Activated effector memory CD4-positive, alpha-beta T cell treated with Interleukin-2 at 50 U/mL for 16 hours (primary cell): ENCODE measurements around the gene TMEM91.
"Not testable (repeated sequence)": the region's sequence is repeated elsewhere in the genome, so short reads cannot be mapped to it uniquely, and the experiment has no call there.

Experiments
- DNase-seq: peaks from one replicate; pipeline ENCODE4 v3.0.0-alpha.2; 2020

TMEM91 gene

DNA sequence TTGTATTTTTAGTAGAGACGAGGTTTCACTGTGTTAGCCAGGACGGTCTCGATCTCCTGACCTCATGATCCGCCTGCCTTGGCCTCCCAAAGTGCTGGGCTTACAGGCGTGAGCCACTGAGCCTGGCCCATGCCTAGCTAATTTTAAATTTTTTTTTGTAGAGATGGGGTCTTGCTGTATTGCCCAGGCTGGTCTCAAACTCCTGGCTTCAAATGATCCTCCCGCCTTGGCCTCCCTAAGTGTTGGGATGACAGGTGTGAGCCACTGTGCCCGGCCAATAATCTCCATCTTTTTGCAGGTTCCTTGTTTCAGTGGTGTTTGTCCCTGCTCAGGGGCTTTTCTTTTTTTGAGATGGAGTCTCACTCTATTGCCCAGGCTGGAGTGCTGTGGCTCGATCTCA, 5.2 kb downstream of the TMEM91 start:
- not testable (repeated sequence) for DNase-seq

DNA sequence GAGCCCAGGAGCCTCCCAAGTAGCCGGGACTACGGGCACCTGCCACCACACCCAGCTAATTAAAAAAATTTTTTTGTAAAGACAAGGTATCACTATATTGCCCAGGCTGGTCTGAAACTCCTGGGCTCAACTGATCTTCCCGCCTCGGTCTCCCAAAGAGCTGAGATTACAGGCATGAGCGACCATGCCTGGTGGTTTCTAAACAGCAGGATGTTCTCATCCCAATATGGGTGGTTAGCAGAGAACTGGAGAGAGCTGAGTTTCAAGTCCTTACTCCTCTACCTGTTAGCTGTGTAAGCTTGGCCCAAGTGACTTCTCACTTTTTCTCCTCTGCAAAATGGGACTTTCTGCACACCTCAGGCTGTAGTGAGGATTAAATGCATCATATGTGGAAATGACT, 8.0 kb downstream of the TMEM91 start:
- DNase-seq, result no peak

DNA sequence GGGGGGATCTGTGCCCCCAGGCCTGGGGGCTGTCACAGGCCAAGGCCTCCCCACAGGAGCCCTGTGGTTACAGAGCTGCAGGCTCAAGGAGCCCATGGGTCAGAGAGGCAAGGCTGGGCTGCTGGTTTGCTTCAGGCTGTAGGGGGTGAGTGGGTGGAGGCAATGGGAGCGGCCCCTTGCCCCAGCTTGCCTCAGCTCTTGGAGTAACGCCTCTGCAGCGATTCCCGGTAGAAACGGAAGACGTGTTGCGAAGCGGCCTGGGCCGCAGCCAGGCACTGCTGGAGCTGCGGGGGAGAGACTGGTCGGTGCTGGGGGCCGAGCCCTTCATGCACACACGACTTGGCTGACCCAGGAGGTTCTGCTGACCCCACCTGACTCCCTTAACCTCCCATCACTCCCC, 10.1 kb downstream of the TMEM91 start:
- no peak for DNase-seq

DNA sequence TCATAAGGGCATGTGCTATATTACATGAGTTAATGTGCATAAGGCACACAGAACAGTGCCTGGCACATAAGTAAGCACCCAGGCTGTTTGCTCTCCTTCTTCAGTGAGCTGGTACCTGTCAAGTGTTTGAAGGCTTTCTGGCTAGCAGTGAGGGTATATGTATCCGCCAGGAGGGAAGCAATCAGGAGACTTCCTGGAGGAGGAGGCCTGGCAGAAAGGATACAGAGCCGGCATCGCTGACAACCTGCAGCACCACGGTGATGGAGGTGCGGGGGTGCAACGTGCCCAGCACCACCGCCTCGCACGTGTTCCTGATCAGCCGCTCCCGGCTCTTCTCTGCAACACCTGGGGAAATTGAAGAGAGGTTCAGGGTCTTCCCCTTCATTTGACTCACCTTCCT, 15.3 kb downstream of the TMEM91 start:
- DNase-seq, result no peak

DNA sequence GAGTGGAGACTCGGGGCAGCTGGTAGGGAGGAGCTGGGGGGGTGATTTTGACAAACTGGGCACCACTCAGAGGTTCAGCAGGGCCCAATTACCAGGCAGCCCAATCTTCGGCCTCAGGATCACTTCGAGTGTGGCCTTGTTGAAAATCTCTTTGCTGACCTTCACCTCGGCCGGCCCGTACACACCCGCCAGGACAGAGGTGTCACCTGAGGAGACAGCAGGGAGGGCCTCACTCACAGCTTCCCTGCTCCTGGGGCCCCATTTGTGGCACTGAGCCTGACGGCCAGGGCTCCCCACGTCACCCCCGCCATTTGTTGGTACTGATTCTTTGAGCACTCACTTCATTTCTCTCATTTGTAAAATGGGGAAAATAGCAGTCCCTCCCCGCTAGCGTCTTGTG, 16.4 kb downstream of the TMEM91 start:
- no peak for DNase-seq

DNA sequence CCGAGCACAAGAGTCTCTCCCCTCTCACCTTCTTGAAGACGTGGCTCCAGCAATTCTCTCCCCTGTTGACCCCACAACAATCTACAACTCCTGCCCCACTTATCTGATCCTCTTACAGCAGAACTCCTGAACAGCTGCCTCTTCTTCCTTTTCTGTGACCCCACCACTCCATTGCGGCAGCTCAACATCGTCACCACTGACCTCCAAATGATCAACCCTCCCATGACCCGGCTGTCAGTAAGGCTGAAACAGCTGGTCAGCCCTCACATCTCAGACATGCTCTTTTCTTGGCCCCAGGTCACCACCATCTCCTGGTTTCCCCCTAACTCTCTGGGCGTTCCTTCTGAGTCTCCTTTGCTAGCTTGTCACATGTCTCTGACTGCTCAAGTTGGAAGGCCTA, 19.0 kb downstream of the TMEM91 start:
- no peak for DNase-seq

DNA sequence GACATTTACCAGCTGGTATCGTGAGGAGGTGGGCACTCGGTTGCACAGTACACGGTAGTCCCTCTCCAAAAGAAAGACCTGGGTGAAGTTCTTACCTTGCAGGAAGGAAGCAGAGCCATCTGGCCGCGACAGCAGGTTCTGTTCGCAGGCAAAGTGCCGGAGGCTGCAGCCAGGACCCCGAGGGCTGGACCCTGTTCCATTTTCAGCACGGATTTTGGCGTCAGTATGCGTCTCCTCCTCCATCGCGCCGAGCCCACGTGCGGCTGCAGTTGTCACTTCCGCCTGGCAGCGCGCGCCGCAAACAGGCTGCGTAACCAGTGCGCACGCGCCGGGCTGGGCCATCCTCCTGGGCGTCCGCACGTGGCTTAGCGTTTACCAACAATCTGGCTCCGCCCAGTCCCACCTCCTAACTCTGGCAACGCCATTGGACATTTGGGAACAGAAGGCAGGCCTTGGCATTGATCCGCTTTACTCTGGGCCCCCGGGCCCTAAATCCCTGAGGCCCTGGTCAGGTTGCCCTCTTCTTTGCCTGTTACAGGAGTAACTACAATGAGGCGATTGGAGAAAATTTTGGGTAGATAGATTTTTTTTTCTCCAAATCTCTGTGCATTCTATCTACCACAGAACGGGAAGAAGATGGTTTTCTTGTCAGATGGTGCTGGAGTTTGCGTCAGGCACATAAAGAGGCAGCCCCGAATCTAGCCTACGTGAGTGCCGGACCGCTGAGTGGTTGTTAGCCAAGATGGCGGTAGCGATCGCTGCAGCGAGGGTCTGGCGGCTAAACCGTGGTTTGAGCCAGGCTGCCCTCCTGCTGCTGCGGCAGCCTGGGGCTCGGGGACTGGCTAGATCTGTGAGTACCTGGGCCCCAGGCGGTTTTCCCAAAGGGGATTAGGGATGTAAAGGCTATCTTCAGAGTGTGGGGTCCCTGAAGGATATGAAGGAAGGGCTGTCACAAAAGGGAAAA, 21.0 kb downstream of the TMEM91 start, which contains the start of the genes BCKDHA and EXOSC5:
TSS of gene BCKDHA (plus strand) at position 733 of the 964 bp plus-strand sequence. CDS start at position 743, 10 bp downstream.
TSS of gene EXOSC5 (minus strand) at position 274 of the 964 bp plus-strand sequence. CDS start at position 243, 31 bp downstream.
- peak; percentile 99 for DNase-seq

DNA sequence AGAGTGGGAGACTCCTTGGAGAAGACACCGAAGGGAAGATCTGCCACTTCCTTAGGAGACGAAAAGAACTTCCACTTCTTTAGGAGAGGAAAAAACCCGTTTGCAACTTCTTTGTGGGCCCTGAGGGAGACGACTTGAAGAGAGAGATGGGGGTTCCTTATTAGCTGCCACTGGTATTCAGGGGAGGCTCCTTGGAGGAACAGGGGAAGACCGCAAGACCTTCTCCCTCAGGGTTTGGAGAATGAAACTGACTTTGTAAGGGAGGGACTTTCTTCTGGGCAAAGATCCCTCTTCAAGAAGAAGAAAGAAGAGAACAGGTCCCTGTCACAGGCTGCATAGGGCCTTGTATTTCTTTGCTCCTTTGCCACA, 21.7 kb downstream of the TMEM91 start:
- DNase-seq, result no peak

DNA sequence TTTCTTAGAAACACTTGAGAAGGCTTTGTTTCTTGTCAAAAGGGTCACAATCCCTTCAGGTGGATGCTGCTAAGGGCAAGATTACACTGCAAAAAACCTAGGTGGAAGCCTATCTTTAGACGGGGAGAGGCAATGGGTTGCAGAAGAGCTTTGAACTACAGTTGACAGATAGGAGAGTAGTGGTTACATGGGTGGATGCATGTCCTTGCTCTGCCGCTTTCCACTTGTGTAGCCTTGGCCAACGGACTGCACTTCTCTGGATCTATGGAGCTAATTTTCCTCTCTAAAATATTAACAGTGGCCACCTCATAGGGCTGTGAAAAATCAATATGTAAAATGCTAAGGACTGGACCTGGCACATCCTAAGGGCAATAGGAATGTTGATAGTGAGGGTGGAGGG, 22.3 kb downstream of the TMEM91 start:
- no peak for DNase-seq

DNA sequence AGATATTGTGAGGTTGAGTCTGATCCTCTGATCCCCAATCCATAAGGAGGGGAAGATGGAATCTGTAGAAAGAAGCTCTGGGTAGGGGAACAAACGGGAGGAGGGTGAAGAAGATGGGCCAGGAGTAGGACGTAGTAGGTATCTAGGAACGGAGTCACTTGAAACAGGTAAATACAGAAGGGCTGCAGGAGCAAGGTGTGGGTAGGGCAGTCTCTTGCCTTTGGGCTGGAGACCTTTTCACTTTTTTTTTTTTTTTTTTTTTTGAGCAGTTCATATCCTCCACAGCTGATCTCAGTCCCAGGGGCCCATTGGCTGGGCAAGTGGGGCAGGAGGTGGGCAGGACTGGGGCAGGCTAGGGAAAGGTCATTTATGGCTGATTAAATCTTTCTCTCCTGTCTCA, 22.8 kb downstream of the TMEM91 start:
- DNase-seq, result no peak

DNA sequence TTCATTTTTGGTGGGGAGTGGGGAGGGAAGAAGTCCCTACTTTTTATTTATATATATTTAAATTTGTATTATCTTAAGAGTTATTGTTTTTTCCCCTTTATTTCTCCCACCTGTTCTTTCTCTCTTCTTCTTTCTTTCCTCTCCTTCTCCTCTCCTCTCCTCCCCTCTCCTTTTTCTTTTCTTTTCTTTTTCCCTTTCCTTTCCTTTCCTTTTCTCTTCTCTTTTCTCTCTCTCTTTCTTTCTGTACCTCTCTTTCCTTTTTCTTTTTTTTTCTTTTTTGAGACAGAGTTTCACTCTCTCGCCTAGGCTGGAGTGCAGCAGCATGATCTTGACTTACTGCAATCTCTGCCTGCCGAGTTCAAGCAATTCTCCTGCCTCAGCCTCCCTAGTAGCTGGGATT, 23.2 kb downstream of the TMEM91 start:
- no peak for DNase-seq

DNA sequence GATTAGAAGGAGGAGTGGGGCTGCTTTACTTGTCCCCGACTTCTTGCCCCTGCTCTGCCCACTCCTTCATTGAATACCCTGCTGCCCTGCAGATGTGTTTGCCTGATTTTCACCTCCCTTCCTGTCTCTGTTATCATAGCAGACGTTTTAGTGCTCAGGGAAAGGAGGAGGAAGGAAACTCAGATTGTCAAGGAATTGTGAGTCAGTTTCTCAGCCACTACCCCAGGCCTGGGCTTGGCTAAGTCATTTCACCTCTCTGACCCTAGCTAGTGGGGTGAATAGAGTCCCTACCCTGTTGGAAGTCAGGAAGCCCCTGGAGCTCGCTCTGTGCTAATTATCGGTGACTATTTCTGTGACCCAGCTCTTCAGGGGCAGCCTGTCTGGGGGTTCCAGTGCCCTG, 25.1 kb downstream of the TMEM91 start:
- DNase-seq, result no peak

DNA sequence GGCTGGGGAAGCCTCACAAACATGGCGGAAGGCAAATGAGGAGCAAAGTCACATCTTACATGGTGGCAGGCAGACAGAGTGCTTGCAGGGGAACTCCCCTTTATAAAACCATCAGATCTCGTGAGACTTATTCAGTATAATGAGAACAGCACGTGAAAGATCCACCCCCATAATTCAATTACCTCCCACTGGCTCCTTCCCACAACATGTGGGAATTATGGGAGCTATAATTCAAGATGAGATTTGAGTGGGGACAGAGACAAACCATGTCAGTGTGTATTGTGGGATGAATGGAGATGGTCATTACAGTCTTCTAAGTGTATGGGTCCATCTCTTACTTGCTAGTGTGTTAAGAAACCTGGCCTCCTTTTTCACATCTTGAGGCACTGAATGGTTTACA, 25.7 kb downstream of the TMEM91 start:
- no peak for DNase-seq

DNA sequence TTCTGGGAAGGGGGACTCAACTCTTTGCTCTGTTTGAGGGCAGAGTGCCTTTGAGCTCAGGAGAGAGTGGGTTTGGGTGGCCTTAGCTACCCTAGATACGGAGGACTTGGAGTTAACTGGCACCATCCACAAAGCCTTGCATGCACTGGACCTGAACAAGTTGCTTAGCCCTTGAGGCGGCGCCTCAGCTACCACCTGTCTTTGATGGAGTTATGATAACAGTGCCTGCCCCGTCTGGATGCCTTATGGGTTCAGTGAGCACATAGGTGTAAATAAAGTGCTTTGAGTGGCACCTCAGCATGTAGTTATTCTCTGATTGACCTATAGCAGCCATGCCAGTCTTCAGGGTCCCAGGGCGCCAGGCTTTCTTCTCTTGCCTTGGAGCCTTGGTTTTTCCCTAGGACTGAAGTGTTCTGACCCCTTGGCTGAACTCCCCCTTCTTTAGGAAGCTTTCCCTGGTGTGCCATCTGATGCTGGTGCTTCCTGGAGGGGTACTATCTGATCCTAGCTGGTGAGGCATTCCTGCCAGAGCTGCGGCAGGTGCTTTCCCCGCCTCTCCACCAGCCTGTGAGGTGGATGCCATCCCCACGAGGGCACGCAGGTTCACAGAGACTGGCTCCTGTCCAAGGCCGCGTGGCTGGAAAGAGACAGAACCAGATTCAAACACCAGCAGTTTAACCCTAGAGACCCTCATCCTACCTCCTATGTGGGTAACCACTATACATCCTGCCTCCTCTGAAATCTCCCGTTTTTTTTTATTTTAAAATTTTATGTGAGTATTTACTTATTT, 27.0 kb downstream of the TMEM91 start:
- no peak for DNase-seq

DNA sequence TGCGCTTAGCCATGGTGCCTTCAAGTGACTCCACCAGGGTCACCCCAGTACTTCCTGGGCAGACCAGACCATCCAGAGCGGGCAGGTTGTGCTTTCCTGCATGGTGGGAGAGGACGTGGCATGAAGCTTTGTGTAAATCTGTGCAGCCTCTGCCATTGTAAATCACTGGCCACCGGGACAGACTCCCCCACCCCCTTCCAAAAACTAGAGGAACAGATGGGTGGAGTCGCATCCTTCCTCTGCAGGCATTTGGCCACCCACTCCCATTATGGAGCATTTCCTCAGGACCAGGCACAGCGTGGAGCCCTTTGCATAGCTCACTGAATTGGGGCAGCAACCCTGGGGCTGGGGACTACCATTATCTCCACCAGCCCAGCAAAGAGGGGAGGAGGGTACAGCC, 29.4 kb downstream of the TMEM91 start:
- no peak for DNase-seq

DNA sequence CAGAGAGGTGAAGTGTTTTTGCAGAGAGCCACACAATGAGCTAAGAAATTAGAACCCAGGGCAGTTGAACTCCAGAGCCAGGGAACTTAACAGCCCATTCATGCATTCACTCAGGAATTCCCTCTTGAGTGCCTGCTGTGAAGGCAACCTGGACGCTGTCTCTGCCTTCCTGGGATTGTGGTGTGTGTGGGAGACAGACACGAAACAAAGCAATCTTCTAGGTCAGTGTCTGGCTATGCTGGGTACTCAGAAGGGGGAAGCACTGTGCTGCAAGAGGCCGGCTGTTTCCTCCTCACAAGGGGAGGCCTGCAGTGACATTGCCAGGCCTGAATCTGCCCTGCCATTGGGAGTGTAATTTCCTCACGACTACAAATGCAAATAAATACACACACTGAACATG, 30.9 kb downstream of the TMEM91 start:
- no peak for DNase-seq

DNA sequence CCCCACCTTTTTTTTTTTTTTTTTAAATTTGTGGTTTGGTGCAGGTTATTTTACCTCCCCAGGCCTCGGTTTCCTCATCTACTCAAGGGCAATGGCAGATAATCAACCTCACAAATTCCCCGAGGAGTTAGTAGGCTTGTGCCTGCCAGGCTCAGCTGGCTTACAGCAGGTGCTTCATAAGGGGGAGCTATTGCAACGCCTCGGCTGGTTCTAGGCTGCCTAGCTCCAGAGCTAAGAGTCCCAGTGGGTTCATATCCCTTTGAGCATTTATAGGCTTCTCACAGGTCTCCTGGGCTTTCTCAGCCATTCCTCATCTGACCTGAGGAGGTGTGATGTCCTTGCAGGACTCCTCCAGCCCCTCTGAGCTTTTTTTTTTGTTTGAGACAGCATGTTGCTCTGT, 31.9 kb downstream of the TMEM91 start:
- DNase-seq, result no peak

DNA sequence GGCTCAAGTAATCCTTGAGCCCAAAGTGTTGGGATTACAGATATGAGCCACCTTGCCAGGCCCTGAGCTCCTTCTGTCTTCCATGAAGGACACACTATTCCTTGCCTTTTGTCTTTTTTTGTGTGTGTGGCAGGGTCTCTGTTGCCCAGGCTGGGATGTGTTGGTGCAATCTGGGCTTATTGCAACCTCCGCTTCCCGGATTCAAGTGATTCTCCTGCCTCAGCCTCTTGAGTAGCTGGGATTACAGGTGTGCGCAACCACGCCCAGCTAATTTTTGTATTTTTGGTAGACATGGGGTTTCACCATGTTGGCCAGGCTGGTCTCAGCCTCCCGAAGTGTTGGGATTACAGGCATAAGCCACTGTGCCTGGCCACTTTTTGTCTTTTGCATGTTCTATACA, 32.5 kb downstream of the TMEM91 start:
- DNase-seq, result not testable (repeated sequence)

DNA sequence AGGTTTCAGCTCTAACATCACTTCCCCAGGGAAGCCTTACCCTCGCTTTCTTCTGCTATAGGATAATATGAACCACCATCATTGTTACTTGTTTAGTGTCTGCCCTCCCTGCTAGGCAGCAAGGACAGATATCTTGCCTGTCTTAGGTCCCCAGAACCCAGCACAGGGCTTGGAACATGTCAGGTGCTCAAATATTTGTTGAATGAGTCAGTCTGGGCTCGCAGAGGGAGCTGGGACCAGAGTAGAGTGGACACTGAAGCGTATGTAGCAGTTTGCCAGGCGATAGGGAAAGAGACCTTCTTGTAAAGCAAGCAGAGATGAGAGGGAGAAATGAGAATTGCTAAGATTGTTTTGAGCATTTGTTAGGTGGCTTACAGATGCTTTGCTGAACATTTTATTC, 33.0 kb downstream of the TMEM91 start:
- DNase-seq, result no peak

DNA sequence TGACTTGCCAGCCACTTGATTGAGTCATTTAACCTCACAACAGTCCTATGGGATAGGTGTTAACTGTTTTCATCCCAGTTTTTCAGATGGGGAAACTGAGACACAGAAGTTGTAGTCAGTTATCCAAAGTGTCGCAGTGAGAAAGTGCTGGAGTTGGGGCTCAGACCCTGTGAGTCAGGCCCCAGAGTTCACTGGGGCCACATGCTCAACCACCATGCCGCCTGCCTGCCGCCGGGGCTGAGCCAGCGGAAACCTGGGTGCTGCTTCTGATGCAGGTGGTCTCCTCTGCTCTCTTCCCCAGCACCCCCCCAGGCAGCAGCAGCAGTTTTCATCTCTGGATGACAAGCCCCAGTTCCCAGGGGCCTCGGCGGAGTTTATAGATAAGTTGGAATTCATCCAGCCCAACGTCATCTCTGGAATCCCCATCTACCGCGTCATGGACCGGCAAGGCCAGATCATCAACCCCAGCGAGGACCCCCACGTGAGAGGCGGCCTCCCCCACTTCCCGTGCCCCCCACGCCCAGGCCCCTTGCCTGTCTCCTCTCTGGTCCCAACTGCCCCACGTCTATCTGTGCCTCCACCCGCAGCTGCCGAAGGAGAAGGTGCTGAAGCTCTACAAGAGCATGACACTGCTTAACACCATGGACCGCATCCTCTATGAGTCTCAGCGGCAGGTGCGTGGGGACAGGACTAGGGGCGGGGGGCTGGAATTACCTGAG, 34.2 kb downstream of the TMEM91 start:
- no peak for DNase-seq

DNA sequence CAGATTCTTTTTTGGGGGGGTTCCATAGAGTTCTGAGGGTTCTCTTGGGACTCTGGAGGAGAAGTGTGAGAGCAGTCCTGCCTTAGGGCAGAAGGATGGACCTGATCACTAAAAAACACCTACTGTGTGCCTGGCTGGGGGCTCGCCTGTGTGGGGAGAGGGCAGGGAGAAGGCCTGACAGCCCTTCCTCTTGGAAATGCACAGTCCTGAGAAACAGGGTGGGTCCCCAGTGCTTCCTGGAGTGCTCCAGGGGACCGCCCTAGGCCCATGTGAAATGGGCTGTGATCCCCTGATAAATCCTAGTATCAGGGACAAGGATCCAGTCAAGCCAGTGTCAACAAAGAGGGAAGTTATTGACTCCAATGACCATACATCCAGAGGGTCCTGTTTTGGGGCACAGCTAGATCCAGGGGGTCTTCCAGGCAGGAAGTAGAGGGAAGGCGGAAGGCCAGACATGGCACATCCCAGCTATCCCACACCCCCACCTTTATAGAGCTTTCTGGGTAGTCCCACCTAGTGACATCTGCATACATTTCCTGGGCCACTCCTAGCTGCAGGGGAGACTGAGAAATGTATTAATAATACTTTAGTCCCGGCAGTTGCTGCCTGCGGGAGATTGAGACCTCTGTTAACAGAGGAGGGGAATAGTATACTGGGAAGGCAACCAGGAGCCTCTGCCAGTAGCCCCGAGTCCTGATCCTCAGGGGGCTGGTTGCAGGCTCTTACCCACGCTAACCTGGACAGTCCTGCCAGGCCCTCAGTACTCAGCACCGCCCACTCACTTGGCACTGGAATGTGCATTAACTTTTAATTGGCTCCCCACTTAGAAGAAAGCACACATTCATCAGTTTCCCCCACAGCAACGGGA, 35.0 kb downstream of the TMEM91 start:
- DNase-seq, result no peak

DNA sequence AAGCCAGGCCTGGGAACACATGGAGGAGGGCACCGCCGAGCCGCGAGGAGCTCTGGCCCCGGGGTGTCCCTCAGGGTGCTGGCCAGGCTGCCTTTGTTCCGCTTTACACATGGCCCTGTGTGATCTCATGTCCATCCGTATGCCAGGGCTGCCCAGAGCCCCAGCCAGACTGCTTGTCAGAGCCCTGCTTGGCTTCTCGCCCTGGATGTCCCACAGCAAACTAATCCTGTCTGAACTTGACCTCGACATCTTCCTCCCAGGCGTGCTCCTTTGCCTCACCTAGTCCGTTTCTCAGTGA, 35.6 kb downstream of the TMEM91 start:
- DNase-seq, result no peak
